ENCODE results near the gene CD59. TPM values are rescaled to one million over a fixed set of nuclear protein-coding genes. Genes with fewer than 3 reads are reported as not detected.

The CD59 gene
- total RNA-seq, 1 donor from 2014 or later = 679 TPM

DNA sequence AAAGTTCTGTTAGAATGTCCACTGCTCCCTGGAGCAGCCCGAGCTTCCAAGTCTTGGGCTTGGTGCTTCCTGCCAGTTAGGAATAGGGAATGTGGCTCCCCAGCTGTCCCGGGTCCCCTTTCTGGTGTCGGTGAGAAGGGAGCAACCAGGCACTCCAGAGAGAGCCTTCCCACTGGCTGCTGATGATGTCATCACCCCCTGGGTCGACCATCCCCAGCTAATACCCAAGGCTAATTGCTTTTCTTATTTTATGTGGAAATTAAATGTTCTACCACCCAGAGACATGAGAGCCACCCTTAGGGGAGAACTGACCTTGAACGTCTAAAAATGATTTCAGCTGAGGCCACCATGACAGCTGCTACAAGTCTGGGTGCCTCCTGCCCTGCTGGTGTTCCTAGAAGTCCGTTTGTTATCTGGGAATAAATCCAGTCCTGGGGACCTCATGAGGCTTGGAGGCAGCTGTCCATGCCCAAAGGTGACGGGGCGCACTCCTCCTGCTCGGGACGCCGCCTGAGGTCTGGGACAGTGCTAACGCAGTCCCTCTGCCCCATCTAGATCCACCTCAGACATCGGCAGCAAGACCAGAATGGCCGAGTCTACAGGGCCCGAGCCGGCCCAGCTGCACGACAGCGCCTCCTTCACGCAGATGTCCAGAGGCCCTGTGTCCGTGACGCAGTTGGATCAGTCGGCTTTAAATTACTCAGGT, 77.9 kb downstream of the CD59 start:
- DNase-seq (ENCODE audit: low spot score) = no peak

GRCh38 chr11:33657757-33658156, 78.5 kb downstream of the CD59 start:
- intact Hi-C loops (cut with DNase I) = no loop called here
- no peak for DNase-seq (ENCODE audit: low spot score)
- ATAC-seq = no peak

More for the DNA sequence above, 77.9 kb downstream of the CD59 start:
- ATAC-seq = no peak
- intact Hi-C loops (cut with DNase I) = no loop called here

DNA sequence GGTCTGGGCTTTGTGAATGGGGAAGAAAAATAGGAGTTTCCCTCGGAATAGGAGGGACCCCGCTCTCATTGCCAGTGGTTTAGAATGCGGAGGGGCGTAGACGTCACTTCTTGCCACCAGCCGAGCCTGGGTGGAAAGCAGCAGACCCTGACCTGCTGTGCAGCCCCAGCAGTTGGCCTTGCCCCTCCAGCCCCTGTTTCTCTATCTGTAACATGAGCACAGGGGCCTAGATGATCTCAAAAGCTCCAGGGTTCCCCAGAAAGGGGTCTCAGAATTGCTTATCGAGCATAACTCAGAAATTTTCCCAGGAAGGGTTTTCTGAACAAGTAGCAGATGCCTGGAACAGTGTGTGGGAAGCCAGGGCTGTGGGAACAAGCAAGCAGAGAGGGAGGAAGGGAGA, 79.5 kb downstream of the CD59 start:
- intact Hi-C loops (cut with DNase I) = no loop called here
- DNase-seq (ENCODE audit: low spot score) = no peak
- ATAC-seq = no peak

DNA sequence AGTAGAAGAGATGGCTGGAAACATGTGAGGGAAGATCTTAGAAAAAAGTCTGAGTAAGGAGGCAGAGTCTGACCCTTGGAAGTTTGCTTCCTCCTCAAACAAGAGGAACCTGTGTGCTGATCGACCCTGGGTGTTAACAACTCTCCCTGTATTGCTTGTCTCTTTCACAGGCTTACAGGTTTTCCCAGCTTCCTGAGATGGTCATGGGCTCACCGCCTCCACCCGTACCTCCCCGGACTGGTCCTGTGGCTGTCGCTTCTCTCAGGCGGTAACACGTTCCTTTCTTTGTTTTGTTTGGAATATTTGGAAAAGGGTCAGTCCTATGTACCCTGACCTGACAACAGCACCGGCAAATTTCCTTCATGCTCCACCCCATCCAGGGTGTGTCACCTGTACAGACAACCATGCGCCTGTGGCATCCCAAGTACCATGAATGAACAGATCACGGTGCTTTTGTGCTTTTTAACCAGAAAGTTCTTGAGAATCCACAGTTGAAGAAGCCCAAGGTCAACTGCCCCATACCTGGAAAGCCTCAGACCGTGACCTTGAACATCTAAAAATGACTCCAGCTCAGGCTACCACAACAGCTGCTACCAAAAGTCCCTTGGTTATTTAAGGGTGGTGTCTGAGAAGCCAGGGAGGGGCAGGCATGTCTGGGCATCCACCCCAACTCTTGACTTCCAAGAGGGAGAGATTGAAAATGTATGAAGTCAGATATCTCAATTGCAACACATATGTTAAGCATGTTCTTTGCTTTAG, 80.2 kb downstream of the CD59 start:
- intact Hi-C loops (cut with DNase I) = no loop called here
- ATAC-seq = no peak
- no peak for DNase-seq (ENCODE audit: low spot score)

DNA sequence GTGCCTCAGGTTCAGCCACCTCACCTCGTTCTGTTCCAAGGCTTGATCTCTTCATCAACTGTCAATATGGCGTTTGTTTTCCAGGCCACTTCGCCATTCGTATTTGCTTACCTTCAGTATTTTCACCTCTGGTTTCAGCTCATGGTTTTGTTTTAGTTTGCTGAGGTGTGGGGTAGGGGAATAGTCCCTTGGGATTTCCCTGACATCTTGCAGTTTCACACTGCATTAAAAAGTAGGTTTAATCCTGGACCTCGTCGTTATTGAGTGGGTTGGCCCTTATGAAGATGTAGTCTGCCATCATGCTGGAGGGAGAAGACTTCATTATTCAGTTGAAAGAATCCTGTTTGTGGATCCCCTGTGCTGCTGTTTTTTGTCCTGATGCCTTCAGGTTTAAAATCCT, 81.6 kb downstream of the CD59 start:
- ATAC-seq (no peak), DNase-seq (ENCODE audit: low spot score) (no peak)
- intact Hi-C loops (cut with DNase I) = no loop called here

Other genes starting within 250 kb of the CD59 start
- gene C11orf91, start 35.6 kb downstream of the CD59 start, total RNA-seq = not detected
- 39.2 TPM for gene FBXO3, start 38.1 kb upstream of the CD59 start, total RNA-seq
- 28.3 TPM for gene LMO2, start 155.7 kb upstream of the CD59 start, total RNA-seq